ENCODE results near the gene MAP3K10.

- TF ChIP-seq POLR2A (IDR thresholded peaks at IDR 0.05; ENCODE audit: low read length) = no peak
- no peak for TF ChIP-seq GATA1 (IDR thresholded peaks at IDR 0.05; ENCODE audit: low read depth, low read length)
These were observed 51.3 kb downstream of the MAP3K10 start for GRCh38 chr19:40242480-40242879.
